DMS53 (cell line): ENCODE data around the gene SERPINA10.
"Not testable (repeated sequence)": the region's sequence is repeated elsewhere in the genome, so short reads cannot be mapped to it uniquely, and the experiment has no call there.

ENCODE experiments used
- DNase-seq: peaks from one replicate; lab custom pipeline; 2025; lab: John Stamatoyannopoulos, UW

Gene SERPINA10

DNA sequence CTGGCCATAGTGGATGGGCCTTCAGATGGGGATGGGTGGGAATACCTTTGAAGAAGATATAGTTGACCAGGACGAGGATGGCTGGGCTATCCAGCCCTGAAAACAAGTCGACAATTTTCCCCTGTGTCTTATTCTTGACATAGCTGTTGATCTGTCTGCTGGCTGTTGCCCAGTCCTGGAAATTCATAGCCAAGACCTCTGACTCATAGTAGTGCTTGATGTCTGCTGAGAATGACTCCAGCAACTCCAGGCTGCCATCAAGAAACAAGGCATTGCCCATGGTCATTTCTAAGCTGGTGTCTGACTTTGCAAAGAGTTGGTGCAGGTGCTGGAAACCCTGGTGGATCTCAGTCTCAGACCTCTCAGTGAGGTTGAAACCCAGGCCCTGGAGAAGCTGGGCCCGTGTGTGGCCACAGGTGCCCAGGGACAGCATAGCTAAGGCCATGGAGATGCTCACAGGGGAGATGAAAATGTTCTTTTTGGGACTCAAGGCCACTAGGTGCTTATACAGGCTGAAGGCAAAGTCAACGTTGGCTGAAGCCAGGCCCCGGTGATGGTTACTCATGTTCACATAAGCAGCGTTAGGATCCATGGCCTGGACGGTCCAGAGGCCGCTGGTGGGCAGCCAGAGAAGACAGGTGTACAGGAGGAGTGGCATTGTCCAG is 21.1 kb upstream of the SERPINA10 start:
- DNase-seq: no peak

DNA sequence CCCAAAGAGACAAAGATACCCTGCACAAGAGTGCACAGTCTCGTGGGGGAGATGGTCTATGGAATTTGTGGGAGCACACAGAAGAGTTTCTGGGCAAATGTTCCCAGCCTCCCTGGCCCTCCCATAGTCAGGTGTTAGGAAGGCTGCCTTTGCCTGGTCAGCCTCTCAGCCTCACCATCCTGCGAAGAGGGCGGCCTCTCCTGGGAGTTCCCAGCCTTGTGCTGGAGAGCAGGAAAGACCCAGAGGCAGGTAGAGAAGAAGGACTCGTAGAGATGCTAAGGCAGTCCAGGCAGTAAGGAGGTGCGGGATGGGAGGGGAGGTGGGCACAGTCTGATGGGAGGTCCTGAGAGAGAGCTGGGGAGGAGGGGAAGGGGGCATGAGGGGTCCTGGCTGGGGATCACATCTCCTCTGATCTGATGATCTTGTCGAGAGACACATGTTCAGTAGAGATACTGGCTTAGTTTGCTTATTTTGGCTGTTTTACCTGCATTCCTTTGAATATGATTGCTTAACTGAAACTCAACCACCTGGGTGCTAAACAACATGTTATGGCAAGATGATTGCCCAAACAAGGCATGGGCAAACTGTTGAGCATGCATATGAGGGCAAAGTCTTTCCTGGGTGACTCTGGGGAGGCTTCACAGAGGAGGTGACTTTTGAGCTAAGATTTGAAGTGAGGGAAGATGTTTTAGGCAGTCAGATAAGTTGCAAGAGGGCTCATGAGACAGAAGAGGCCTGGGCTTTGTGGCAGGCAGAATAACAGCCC is 19.6 kb upstream of the SERPINA10 start:
- no peak for DNase-seq

DNA sequence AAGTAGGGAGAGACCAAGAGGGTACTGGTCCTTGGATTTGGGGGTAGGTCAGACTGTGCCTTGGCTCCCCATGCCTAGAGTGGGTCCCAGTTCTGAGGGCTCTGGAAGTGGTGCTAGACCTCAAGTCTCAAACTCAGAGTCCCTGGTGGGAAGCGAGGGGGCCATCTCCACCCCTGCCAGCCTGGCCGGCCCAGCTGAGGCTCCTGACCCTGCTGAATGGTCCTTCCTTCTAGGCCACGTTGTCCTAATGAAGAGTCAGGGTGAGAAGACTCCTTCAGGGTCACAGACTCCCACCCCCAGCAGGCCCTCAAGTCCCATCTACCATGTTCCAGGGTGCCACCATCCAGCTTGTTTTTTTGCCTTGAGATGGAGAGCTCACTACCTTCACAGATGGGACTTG is 17.2 kb upstream of the SERPINA10 start:
- no peak for DNase-seq

DNA sequence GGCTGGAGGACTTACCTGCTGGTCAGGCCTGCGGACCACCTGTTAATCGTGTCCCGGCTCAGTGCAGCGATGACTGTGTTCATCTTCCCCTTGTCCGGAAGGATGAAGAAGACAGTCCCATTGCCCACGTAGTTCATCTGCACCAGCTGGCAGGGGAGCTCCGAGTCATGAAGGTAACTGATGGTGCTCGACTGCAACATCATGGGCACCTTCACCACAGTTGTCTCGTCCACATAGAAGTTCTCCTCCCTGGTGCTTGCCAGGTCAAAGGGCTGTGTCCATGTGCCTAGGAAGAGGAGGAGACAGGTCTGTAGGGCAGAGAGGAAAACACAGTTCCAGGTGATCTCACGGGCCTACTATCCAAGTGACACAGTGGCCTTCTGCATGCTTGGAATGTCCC is 16.7 kb upstream of the SERPINA10 start:
- DNase-seq: no peak

DNA sequence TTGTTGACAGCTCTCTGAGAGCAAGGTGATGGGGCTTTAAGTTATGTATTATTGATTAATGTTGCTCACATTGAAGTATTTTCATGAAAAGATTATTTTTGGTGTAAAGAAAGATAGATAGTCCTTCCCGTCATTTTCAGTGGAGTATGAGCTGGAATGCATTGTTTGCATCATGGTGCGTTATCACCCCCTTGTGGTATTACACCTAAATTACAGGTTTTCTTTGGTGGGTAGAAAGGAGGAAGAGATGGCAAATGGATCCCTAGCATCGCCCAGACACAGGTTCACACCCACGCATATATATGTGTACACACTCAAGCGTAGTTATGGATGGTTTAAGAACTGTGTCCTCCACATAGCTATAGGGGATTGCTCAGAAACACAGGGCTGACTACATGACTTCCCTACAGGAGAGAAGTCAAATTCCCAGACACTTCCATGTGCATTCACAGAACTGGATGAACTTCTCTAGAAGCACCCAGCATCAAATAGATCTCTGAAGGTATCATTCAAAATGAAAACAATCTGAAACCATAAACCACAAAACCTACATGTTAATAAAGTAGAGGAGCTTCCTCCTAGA is 14.4 kb upstream of the SERPINA10 start:
- peak; percentile 54 for DNase-seq

DNA sequence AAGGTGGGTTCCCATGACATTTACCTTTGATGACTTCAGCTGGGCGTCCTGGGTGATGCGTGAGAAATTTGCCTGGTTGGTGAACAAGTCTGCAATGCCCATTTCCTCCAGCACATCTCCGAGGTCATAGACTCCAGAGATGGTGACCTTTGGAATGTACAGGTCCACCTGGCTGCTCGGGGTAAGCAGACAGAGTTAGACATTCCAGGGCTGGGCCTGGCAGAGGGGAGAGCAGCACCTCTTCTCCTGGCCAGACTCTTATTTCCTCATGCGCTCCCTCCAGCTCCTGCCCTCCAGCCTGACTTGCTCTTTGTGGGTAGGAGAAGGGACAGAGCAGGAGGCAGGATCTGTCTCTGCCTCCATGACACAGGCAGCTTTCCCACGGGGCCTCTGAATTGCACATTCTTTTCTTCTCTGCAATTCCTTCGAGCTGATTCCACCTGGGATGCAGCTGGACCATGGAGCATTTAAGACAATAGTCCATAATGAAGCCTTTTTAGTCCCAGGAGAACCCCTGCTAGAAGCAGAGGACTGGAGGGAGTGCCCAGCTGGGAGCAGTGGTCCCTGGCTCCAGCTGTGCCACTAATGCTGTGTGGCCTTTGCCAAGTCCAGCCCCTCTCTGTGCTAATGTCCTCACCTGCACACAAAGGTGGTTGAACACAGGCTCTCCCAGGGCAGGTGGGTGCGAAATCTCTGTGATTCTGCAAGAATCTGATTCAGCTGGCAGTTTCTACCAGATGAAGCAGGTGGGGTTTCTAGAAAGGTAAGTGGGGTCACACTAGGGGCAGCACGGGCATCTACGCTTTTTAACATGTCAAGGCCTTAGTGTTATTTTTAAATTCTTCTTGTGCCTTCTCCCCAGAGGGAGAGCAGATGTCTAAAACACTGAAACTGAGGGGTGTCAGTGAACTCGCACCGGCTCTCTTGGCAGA is 13.2 kb upstream of the SERPINA10 start:
- DNase-seq: no peak

DNA sequence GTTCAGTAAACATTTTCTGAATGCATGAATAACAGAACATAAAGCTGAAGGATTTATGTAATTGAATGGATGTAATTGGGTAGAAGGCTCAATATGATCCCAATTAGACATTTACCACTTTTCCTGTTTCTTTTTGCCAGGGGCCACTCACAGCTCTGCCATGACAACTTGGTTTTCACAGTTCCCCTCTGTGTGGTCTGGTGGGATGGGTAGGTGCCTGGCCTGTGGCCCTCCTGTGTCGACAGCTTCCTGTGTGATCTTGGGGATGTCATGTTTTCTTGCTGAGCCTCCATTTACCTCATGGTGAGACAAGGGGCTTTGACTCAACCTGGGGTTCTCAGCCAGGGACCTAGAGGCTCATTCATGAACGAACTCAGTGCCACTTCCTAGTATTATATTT is 12.6 kb upstream of the SERPINA10 start:
- no peak for DNase-seq

DNA sequence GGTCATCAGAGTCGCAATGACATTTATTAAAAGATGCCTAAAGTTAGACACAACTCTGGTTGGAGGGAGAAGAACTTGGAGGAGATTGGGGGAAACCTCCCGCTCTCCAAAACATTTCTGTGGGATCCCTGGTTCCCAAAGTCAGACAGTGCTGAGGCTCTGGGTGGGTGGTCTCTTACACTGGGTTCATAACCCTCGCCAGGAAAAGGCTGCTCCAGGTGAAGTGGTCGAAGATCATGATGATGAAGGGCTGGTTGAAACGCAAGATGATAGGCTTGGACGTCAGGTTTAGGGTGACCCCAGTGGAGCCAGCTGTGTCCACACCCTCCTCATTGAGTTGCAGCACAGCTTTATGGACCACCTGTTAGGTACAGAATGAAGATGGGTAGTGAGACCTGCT is 11.2 kb upstream of the SERPINA10 start:
- no peak for DNase-seq

DNA sequence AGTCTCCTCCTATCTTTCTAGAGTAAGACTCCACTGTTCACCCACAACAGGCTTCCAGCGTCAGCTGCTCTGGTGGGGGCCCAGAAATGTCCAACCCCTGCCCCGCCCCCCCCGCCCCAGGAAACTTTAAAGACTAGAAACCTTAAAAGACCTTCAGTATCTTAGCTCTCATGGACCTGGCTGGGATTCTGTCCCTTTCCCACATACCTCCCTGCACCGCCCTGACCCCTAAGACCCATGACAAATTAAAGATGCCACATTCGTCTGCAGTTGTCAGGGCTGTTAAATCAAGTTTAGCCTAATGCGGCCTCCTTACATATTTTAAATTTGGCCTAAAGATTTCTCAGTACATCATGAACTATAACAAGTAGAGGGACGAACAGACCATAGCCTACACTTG is 10.0 kb upstream of the SERPINA10 start:
- DNase-seq: no peak

DNA sequence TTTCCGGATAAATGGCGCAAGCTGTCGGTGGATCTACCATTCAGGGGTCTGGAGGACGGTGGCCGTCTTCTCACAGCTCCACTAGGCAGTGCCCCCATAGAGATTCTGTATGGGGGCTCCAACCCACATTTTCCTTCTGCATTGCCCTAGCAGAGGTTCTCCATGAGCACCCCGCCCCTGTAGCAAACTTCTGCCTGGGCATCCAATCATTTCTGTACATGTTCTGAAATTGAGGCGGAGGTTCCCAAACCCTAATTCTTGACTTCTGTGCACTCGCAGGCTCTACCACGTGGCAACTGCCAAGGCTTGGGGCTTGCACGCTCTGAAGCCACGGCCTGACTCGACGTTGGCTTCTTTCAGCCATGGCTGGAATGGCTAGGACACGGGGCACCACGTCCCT is 5.1 kb upstream of the SERPINA10 start:
- no peak for DNase-seq

DNA sequence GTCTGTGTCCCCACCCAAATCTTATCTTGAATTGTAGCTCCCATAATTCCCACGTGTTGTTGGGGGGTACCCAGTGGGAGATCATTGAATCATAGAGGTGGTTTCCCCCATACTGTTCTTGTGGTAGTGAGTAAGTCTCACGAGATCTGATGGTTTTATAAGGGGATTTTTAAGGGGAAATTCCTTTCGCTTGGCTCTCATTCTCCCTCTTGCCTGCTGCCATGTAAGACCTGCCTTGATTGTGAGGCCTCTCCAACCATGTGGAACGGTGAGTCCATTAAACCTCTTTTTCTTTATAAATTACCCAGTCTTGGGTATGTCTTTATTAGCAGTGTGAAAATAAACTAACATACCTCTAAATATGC is 3.1 kb upstream of the SERPINA10 start:
- not testable (repeated sequence) for DNase-seq

DNA sequence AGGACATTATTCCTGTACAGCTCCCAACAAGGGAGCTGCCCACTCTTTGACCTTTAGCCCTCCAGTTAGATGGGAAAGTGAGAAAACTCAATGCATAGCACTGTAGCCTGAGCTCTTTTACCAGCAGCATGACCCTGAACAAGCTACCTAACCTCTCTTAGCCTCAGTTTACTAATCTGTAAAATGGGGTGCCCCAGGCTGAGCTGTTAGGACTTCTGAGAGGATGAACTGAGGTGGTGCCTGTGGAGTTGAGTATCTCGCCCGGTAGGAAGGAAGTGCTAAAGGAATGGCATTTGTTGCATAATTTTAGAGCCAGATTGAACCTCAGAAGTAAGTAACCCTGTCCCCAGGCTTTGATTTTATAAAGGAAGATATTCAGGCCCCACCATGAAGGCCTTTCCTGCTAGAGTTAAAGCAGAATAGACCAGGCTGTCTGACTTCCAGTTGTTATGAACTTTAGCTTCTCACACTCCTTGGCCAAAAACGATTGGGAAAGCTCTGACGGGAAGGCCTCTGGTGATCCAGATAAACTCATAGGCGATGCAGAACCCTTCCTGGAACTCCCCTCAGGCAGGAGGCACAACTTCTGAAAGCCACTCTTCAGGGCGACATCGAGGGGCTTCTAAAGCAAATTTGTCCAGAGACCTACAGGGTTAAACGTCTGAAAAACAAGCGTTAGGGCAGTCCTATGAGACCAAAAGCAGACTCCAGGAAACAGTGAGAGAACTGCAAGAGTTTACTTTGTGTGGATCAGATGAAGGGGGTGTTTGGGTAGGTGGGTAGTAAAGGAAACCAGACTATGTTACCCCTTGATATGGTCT is 2.5 kb upstream of the SERPINA10 start:
- no peak for DNase-seq

DNA sequence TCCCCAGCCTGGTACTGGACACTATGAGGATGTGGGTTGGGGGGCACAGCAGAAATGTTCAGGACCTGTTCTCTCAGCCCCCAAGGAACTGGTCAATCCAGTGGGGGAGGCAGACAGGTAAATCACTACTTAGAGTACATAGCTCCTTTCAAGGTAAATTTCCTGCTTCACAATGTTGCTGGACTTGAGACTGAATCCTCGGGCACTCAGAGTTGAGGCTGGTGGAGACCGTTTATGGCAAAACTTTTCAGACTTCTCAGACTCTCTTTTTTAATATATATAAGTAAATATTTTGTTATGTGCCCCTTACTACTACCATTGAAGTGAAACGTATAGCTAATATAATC is 483 bp upstream of the SERPINA10 start:
- DNase-seq: peak; percentile 27

DNA sequence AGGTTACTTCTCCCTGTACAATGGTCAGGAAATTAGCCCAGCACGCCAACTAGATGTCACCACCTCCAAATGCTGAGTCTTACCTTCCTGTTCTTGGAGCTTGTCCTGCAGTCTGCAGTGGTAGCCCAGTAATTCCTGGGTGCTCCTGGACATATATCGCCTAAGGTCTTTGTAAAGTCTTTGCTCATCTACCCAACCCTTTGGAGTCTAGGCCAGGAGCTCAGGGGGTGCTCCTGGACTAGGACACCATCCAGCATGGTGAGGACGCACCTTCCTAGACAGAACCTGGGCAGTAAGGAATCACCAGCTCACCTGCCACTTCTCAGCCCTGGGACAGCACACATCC is 569 bp downstream of the SERPINA10 start:
- no peak for DNase-seq

DNA sequence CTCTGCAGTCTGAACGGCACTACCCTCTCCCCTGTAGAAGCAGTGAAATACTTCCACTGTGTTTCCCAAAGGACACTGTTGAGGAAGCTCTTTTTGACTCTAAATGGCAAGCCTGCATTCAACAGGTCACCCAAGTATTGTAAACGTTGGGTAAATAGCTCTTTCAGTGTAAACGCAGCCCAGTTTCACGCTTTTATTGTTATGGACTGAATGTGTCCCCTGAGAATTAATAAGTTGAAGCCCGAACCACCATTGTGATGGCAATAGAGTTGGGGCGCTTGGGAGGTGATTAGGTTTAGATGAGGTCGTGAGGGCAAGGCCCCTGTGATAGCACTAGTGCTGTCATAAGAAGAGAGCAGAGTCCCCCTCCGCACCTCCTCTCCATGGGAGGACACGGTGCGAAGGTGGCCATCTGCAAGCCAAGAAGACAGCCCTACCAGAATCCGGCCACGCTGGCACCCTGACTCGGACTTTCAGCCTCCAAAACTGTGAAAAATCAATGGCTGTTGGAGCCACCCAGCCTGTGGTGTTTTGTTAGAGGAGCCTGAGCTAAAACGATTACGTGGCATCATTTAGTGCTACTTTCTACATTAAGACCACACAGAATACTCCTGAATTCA is 1.1 kb downstream of the SERPINA10 start:
- no peak for DNase-seq

DNA sequence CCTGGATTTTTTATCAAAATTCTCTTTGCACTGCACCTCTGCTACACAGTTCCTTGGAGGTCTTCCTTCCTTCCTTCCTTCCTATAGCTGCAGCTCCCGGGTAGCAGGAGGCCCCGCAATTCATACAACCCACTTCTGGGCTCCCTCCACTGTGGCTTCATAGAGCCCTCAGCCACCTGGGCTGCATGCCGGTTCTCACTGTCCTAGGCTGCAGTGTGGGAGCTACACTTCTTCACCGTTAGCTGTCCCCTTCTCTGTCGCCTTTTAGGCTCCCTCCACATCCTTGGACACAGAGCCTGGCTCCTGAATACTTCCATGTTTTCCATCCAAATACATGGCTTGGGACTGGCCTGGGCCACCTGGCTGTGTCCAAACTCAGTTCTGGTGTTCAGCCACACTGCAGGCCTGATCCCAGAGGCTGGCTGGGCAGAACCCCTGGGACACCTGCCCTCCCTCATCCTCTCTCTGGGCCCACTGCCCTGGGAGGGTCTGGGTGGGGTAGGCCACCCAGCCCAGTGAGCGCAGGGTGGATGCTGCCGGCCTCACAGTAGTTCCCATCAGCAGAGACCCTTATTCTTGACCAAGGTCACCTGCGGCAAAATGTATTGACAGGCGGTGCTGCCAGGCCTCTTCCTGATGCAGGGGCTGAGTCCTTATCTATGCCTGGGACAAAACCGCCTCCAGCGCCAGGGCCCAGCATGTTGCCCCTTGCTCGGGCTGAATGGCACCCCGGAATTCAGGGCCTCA is 1.7 kb downstream of the SERPINA10 start:
- DNase-seq: no peak

DNA sequence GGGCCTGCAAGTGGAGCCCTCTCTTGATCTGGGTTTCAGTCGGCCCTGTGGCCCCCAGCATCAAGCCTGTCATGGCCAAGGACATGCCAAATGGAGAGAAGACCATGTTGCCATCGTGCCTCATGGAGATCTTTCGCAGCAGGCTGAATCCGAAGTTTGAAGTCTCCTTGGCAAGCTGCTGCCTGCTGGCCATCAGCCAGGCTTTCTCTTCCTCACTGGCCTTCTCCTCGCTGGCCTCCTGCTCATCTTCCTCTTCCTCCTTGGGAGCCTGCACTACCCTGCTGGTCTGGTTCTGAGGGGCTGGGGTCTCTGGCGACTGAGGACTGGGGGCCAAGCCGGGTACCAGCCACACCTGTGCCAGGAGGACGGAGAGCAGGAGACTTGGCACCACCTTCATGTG is 2.9 kb downstream of the SERPINA10 start:
- no peak for DNase-seq

DNA sequence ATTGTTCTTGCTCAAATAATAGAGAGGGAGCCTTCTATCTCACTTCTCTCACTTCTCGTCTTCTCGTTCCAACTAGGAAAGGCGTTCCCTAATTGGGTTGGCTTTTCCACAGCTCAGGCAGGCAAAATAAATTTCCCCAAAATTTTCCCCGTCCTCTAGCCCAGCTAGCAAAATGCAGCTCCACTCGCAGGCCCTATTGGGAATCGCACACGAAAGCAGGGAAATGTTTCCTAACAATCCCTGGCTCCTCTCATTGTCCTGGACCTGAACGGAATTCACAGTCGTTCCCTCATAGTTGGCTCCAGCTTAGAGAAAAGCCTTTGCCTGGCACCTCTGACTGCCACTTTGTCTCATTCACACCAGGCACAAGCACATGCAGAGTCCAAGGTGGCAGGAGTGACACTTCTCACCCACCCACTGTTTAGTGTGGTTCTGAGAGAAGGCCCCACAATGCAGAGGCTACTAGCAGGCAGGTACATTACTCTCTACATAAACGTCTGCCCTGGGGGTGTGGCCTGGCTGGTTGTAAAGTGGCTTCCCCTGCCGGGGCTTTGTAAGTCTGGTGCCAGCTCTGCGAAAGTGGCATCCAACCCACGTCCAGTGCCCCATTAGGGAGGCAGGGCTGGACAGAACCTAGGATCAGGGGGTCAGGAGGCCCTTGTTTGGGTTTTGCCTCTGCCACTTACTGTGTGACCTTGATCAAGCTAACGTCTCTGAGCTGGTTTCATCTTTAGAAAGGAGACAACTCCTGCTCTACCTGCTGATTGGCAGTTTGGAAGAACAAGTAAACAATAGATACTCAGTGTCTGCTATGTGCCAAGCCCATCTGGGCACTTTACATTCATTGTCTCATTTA is 4.2 kb downstream of the SERPINA10 start:
- no peak for DNase-seq

DNA sequence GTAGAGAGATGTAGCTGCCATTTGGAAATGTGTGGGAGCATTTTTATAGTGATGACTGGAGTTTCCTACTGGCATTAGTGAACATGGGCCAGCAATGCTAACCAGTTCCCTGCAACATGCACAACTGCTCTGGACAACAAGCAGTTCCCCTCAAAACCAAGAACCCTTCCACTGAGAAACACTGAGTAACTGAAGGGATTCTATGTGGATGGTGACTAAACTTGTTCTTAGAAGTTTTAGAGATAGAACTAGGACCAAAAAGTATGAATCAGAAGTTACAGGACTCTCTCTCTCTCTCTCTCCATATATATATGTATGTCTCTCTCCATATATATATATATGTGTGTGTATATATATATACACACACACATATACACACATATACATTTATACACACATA is 7.9 kb downstream of the SERPINA10 start:
- DNase-seq: no peak

DNA sequence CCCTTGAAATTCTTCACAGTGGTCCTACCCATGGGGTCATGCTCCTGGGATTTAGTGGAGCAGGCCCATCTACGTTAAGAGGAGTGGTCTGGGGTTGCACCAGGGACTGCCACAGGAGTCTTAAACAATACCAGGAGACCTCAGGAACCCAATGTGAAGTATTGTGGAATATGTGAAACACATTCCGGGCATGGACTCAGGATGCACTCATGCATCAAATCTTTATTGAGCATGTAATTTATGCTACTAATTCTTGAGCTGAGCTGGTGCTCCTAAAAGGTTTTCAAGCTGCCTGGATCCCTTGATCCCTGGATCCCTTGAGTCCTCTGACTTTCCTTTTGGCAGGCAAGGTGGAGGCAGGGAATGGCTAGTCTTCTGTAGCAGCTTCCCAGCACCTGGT is 8.8 kb downstream of the SERPINA10 start:
- no peak for DNase-seq
